OCI-LY1 (cell line): ENCODE data around the gene GNG11.
"Not testable (repeated sequence)": the region's sequence is repeated elsewhere in the genome, so short reads cannot be mapped to it uniquely, and the experiment has no call there.

Experiments
- CTCF ChIP-seq: fragments of 200-600 bp; sonication (generic), shearing (Covaris generic); IDR thresholded peaks from 2 replicates; pipeline ENCODE4 v1.5.1; 2017; ENCODE audit warnings: mild to moderate bottlenecking, antibody characterized with exemption, low read length, moderate library complexity, mixed read lengths
- EZH2 ChIP-seq: fragments of 200-600 bp; sonication (generic), shearing (Covaris generic); IDR thresholded peaks from 2 replicates; pipeline ENCODE4 v1.8.0; 2017; ENCODE audit warnings: borderline replicate concordance, mixed run types, mild to moderate bottlenecking, antibody characterized with exemption, low read length, moderate library complexity, mixed read lengths

- not testable (repeated sequence) for TF ChIP-seq CTCF, EZH2
These were observed 6.2 kb upstream of the GNG11 start for GRCh38 chr7:93915206-93915842.
